HG03521 (cell line): Measurements from ENCODE around the gene PPP1R7.

ENCODE experiments used
- ATAC-seq: cut with Tn5 transposase; IDR thresholded peaks from one replicate; pipeline ENCODE4 v1.9.1; 2021; ENCODE audit warnings: mild to moderate bottlenecking, moderate library complexity; ENCODE audit not compliant: unreplicated experiment

Gene PPP1R7

DNA sequence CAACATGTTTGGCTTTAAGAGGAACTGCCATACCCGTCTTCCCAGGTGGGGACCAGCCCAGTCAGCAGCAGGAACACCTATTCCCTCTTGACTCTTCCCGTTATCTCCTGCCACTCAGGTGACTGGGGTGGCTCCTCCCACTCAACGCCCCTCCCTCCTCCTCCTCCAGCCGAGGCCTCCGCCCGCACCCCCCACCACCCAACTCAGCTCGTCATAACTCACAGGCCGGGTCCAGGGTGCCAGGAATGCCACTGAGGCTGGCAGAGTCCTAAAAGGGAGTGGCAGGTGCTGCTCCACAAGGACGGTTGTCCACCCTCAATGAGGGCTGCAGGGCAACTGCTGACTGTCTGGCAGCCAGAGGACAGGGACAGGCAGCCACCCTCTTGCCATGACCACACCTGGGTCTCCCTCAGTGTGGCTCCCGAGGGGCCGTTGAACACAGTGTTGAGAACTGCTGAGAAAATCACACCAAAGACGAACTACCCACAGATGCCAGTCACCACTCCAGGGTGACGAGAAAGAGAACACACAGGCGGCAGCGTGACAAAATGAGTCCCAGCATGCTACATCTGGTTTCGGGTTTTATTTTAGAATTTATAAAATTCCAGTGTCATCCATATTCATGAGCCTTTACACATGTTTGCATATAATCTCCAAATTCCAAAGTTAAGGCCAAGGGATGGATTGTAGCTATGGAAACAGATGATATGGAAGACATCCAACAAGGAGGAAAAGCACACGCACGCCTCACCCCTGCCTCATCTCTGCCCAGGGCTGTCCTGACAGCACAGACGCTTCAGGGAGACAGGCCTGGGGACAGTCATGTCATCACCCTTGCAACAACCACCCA lies 76.7 kb downstream of the PPP1R7 start:
- ATAC-seq = no peak

DNA sequence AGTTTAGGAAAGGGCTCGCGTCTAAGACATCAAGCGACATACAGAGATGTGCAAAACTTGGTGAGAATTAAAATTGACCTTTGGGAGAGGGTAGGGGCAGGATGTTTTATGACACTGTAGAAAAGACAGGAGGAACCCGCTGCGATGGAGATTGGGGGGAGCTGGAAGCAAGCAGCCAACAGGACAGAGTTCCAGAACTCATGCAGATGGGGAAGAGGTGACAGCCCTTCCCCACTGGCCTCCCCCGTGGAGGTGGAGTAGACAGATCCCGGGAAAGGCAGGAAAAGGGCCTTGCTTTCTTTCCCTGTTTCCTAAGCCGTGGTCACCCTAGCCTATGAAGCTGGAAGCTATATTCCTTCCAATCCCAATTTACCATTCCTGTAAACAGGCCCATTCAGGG lies 77.3 kb downstream of the PPP1R7 start:
- ATAC-seq = no peak

DNA sequence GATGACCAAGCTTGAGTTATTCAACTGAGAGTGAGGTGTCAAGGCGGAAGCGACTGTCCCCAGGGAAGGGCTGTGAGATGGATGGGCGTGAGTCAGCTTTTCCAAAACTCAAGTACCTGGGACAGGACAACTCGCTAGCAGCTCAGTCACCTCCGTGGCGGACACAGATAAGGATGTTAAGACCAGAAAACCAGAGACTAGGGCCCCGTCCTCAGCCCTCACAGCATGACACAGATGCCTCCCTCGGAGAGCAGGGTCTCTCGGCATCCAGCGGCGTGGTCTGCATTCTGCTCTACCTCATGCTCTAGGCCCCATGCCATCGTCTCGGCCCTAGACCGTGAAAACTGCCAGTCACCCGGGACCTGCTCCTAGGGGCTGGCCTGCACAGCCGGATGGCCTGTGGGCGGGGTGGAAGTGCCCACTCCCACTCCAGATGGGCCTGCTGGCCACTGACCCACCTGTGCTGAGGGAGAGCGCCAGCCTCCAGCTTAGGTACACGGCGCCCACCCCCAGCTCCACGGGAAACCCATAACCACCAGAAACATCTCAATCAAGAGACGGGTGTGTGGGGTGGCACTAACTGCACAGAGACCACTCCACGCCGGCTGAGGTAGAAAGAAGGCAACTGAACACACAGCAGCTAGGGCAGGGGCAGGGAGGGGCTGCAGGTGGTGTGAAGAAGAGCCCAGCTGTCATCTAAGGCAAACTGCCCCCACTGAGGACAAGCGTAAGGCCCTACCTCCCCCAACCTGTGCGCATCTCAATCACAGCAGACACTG lies 78.0 kb downstream of the PPP1R7 start:
- ATAC-seq = no peak

DNA sequence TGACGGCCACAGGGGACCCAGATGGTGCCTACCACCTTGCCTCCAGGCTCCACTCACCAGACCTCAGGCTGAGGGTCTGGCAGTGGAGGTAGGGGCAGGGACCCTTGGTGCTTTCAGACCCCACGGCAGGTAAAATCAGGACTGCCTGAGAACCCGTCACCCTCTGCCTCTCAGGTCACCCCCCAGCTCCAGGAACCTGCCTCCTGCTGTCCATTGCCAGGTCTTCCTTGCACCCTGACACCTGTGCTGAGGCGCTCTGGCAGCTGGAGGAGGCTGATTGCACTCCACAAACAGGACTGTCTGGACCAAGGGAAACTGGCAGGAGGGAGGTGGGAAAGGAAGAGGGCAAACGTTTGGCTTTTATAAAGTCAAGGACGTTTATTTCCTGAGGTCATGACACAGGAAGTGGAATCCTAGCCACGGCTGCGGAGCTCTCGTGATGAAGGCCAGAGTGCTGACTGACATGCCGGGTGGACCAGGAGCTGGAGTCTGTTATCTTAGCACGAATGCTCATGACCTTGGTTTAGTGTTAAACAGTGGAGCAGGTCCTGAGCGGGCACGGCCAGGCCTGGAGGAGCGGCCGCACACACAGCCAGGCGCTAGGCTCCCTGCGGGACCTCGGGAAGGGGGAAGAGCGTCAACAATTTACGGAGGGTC lies 78.7 kb downstream of the PPP1R7 start:
- ATAC-seq = no peak

DNA sequence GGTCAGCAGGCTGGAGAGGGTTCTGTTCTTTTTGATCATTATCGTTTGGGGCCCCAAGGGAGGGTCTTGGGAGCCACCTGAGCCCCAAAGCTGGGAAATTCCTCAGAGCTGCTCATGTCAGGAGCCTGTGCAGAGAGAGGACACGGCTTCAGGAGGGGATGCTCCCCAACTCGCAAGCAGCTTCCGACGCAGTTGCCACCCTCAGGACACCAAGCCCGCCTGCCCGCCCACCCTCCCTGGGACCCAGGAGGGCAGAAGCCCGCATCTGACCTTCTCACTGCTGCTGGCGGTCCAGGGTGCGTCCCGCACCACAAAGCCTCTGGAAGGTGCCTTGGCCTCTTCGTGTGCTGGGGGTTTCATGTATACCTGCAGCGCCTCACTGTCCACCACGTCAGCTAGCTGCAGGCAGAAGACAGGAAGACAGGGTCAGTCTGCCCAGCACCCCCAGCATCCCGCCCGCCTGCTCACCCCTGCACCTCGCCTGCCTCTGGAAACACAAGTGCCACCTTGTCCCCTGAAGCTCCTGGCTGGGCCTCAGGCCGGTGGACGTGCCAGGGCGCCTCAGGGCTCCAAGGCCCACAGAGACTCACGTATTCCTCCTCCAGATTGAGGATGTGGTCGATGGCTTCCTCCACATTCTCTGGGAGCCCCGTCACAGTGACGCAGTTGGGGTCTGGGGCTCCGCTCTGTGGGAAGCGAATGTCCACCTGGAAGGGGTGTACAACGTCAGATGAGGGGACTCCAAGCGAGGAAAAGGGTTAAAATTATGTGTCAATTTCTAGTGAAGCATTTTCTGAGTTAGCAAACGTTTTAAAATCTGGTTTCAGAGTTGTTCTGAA lies 79.5 kb downstream of the PPP1R7 start:
- ATAC-seq = no peak

DNA sequence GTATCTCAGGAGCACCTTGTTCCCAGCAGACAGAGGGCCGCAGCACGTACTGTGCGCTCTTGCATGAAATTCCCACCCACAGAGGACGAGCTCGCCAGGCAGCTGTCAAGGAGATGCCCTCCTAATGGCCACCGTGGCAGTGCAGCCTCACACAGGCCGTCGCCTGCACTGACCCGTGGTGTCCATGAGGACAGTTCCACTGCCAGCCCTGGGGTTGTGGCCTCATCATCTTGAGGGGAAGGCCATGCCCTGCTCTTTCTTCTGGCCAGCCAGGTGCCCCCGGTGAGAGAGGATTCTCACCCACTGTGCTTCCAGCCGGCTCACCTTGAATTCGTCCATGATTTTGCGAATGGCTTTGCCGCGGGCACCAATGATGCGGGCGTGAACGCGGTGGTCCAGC lies 80.2 kb downstream of the PPP1R7 start:
- ATAC-seq = no peak

DNA sequence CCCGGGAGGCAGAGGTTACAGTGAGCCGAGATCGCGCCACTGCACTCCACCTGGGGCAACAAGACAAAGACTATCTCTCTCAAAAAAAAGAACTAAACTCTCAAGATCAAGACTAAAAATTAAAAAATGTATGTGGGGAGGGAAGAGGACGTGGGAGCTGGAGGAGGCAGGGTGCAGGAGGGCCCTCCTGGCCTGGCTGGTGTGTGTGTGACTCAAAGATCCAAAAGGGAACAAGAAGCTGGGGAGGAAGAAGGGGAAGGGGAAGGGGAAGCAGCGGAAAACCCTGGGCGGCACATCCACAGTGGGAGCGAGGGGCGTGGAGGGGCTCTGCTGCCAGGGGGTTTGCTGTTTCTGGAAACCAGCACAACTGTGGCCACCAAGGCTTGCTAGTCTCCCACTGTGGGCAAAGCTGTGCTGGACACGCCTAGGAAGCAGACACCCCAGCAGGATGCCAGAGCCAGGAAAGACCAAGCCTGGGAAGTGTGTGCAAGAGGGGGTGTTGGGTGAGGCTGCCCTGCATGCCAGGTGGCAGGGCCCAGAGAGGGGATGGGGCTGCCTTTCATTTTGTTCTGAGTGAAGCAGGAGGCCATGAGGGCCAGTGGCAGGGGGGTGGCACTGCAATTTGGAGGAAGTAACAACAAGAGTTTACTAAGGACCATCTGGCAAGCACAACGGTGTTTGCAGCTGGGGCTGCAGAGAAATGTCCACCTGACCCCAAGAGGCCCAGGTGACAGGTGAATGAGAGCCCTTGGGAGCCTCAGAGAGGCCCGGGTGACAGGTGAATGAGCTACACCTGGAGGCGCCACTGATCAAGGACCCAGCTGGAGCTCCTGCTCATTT lies 82.7 kb downstream of the PPP1R7 start:
- ATAC-seq = no peak
